CD8-positive, alpha-beta memory T cell (primary cell): ENCODE data around the gene MEIOSIN. TPM values are rescaled to one million over a fixed set of nuclear protein-coding genes. Genes with fewer than 3 reads are reported as not detected.
"Not testable (repeated sequence)": the region's sequence is repeated elsewhere in the genome, so short reads cannot be mapped to it uniquely, and the experiment has no call there.

Experiments used
- CTCF ChIA-PET: fragments of 350-600 bp; sonication (Branson Sonifier 250); formaldehyde crosslinking; loops from one replicate; lab custom pipeline; 2021; ENCODE audit warnings: antibody characterized with exemption; lab: Charles Lee
- POLR2A ChIA-PET: fragments of 350-600 bp; sonication (Branson Sonifier 250); formaldehyde crosslinking; loops from one replicate; lab custom pipeline; 2021; ENCODE audit warnings: antibody characterized with exemption; lab: Charles Lee
- DNase-seq, 5 donors: peaks; one replicate each; pipeline versions ENCODE4 v3.0.0 to v3.0.0-alpha.2; 2020 to 2022; ENCODE audit warnings: mixed read lengths in 1 of 5
- H3K27ac ChIP-seq: one replicate; pipeline ENCODE4 v1.7.0; 2013; ENCODE audit warnings: low read depth, mild to moderate bottlenecking, low read length, moderate library complexity
- H3K27me3 ChIP-seq: 2 replicates; pipeline ENCODE4 v1.7.0; 2013; ENCODE audit warnings: low read length, mild to moderate bottlenecking; ENCODE audit not compliant: insufficient read depth, poor library complexity, severe bottlenecking
- H3K36me3 ChIP-seq: 2 replicates; pipeline ENCODE4 v1.7.0; 2013; ENCODE audit warnings: mild to moderate bottlenecking, low read length, moderate library complexity; ENCODE audit not compliant: insufficient read depth
- H3K4me1 ChIP-seq: 2 replicates; pipeline ENCODE4 v1.7.0; 2013; ENCODE audit warnings: mild to moderate bottlenecking, low read length, moderate library complexity; ENCODE audit not compliant: insufficient read depth
- H3K4me3 ChIP-seq: 2 replicates; pipeline ENCODE4 v1.7.0; 2013; ENCODE audit warnings: mild to moderate bottlenecking, low read length
- H3K9me3 ChIP-seq: 2 replicates; pipeline ENCODE4 v1.7.0; 2013; ENCODE audit warnings: mild to moderate bottlenecking, low read length
- H3K27ac Mint-ChIP-seq, 8 donors: one replicate each; pipeline ENCODE4 v1.8.0; 2020 to 2021; ENCODE audit warnings: mixed read lengths in 8 of 8, mild to moderate bottlenecking in 6 of 8, inconsistent platforms in 3 of 8, moderate library complexity in 3 of 8
- H3K27me3 Mint-ChIP-seq, 2 donors: one replicate each; pipeline ENCODE4 v1.8.0; 2020 to 2021; ENCODE audit warnings: mixed read lengths in 2 of 2, mild to moderate bottlenecking in 1 of 2, moderate library complexity in 1 of 2
- H3K36me3 Mint-ChIP-seq, 3 donors: one replicate each; pipeline ENCODE4 v1.8.0; 2020 to 2021; ENCODE audit warnings: mixed read lengths in 3 of 3, inconsistent platforms in 1 of 3, mild to moderate bottlenecking in 1 of 3
- H3K4me1 Mint-ChIP-seq, 3 donors: one replicate each; pipeline ENCODE4 v1.8.0; 2020 to 2021; ENCODE audit warnings: mixed read lengths in 3 of 3, inconsistent platforms in 1 of 3, mild to moderate bottlenecking in 1 of 3
- H3K4me3 Mint-ChIP-seq, 7 donors: one replicate each; pipeline ENCODE4 v1.8.0; 2020 to 2021; ENCODE audit warnings: mixed read lengths in 7 of 7, mild to moderate bottlenecking in 6 of 7, moderate library complexity in 4 of 7, inconsistent platforms in 2 of 7
- H3K9me3 Mint-ChIP-seq, 5 donors: one replicate each; pipeline ENCODE4 v1.8.0; 2020 to 2022; ENCODE audit warnings: mixed read lengths in 5 of 5, mild to moderate bottlenecking in 3 of 5, moderate library complexity in 2 of 5, inconsistent platforms in 1 of 5
- polyA plus RNA-seq: library from polyadenylated mRNA; unstranded; fragments of 300-500 nt; fragmentation: Illumina TruSeq; gene quantifications from one replicate; pipeline ENCODE4 v1.2.3, GENCODE V29; 2021
- total RNA-seq, 2 experiments: library from RNA; stranded (reverse); gene quantifications; one replicate each; pipeline ENCODE4 v1.2.3, GENCODE V29; 2021

Gene MEIOSIN
- total and polyA plus RNA-seq, 3 experiments from 2014 or later: not detected

- H3K27me3 ChIP-seq, DNase-seq, H3K27me3 Mint-ChIP-seq, H3K36me3 ChIP-seq, H3K27ac Mint-ChIP-seq, H3K36me3 Mint-ChIP-seq, H3K4me1 Mint-ChIP-seq, H3K9me3 ChIP-seq, H3K4me3 ChIP-seq, H3K9me3 Mint-ChIP-seq, POLR2A ChIA-PET, H3K27ac ChIP-seq, H3K4me1 ChIP-seq, CTCF ChIA-PET, H3K4me3 Mint-ChIP-seq: not testable (repeated sequence)
These were observed 18.2 kb downstream of the MEIOSIN start for GRCh38 chr19:45751483-45751882.

GRCh38 chr19:45752639-45753038 is 19.4 kb downstream of the MEIOSIN start:
- no peak overlapping the region for H3K4me3 ChIP-seq
- Mint-ChIP-seq H3K4me1 (no peaks in the 10 kb centered on the region), H3K27ac (peak overlapping the region in 1 of 8 donors; percentile 45), H3K36me3 (no peaks in the 10 kb centered on the region), H3K27me3 (no peaks in the 10 kb centered on the region), H3K9me3 (no peaks in the 10 kb centered on the region), H3K4me3 (no peak overlapping the region)
- no peaks in the 10 kb centered on the region for H3K4me1 ChIP-seq
- no peak overlapping the region for H3K27ac ChIP-seq
- no peaks in the 10 kb centered on the region for H3K36me3 ChIP-seq
- H3K9me3 ChIP-seq: no peaks in the 10 kb centered on the region
- no peaks in the 10 kb centered on the region for H3K27me3 ChIP-seq
- DNase-seq: no peak
- POLR2A ChIA-PET: interaction anchor here (0.6 kb wide), 1 partner anchor 719 kb away, joined by 5 read pairs; no protein-coding TSS in a partner anchor
- CTCF ChIA-PET: interaction anchor here (0.6 to 0.7 kb wide), 2 partner anchors 16 to 223 kb away, joined by 3 read pairs; no protein-coding TSS in a partner anchor

DNA sequence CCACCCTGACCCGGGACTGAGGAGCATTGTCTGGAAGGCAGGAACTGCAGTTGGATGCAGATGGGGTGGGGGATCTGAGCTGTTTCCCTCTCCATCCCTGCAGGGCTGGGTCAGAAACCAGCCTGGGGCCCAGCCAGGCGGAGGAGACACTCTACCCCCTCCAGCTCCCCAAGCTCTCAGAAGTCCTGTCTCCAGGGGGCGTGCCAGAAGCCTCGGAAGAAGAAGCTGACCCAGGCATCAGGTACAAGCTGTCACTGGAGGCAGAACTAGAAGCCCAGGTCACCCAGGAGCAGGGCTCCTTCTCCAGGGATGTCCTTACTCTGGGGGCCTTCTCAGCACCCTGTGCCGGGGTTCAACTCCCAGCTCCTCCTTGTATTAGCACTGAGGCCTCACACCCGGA is 20.3 kb downstream of the MEIOSIN start:
- Mint-ChIP-seq H3K27me3 (no peaks in the 10 kb centered on the region), H3K27ac (no peak overlapping the region), H3K36me3 (no peaks in the 10 kb centered on the region), H3K4me3 (no peak overlapping the region), H3K9me3 (no peaks in the 10 kb centered on the region), H3K4me1 (no peaks in the 10 kb centered on the region)
- POLR2A ChIA-PET: no interaction called here
- Histone ChIP-seq H3K4me3 (no peak overlapping the region), H3K27ac (no peak overlapping the region), H3K4me1 (no peaks in the 10 kb centered on the region), H3K9me3 (no peaks in the 10 kb centered on the region), H3K27me3 (no peaks in the 10 kb centered on the region), H3K36me3 (no peaks in the 10 kb centered on the region)
- CTCF ChIA-PET: interaction anchor here (1.1 kb wide), 2 partner anchors 12 to 46 kb away, joined by 3 read pairs; no protein-coding TSS in a partner anchor
- no peak for DNase-seq

- Histone ChIP-seq H3K27ac (no peak overlapping the region), H3K4me3 (no peak overlapping the region), H3K4me1 (no peaks in the 10 kb centered on the region), H3K9me3 (no peaks in the 10 kb centered on the region), H3K36me3 (no peaks in the 10 kb centered on the region), H3K27me3 (no peaks in the 10 kb centered on the region)
- POLR2A ChIA-PET: no interaction called here
- CTCF ChIA-PET: interaction anchor here (0.5 to 1.1 kb wide), 3 partner anchors 11 to 45 kb away, joined by 3 to 4 read pairs (median 3); partner anchors contain the start of gene FBXO46
- H3K9me3 Mint-ChIP-seq: no peaks in the 10 kb centered on the region
- no peak overlapping the region for H3K4me3 Mint-ChIP-seq
- no peaks in the 10 kb centered on the region for H3K36me3 Mint-ChIP-seq
- H3K27me3 Mint-ChIP-seq: peaks cover 0 to 6% of the 10 kb centered on the region in 2 donors
- H3K27ac Mint-ChIP-seq: no peak overlapping the region
- no peaks in the 10 kb centered on the region for H3K4me1 Mint-ChIP-seq
- DNase-seq: no peak
These were observed 21.1 kb downstream of the MEIOSIN start for GRCh38 chr19:45754323-45754722.

DNA sequence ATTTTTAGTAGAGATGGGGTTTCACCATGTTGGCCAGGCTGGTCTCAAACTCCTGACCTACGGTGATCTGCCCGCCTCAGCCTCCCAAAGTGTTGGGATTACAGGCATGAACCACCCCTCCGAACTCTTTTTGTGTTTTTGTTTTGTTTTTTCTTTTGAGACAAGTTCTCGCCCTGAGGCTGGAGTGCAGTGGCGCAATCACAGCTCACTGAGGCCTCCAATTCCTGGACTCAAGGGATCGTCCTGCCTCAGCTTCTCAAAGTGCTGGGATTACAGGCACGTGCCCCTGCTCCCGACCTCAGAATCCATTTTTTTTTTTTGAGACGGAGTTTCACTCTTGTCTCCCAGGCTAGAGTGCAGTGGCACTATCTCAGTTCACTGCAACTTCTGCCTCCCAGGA is 24.5 kb downstream of the MEIOSIN start:
- no peaks in the 10 kb centered on the region for H3K4me1 Mint-ChIP-seq
- Histone ChIP-seq H3K4me1 (no peaks in the 10 kb centered on the region), H3K27me3 (no peaks in the 10 kb centered on the region), H3K4me3 (no peak overlapping the region), H3K36me3 (no peaks in the 10 kb centered on the region), H3K27ac (no peak overlapping the region), H3K9me3 (no peaks in the 10 kb centered on the region)
- H3K27ac Mint-ChIP-seq: no peak overlapping the region
- H3K36me3 Mint-ChIP-seq: no peaks in the 10 kb centered on the region
- DNase-seq: no peak
- no peaks in the 10 kb centered on the region for H3K9me3 Mint-ChIP-seq
- no peak overlapping the region for H3K4me3 Mint-ChIP-seq
- ChIA-PET CTCF (no interaction called here), POLR2A (no interaction called here)
- peaks cover 0 to 6% of the 10 kb centered on the region in 2 donors for H3K27me3 Mint-ChIP-seq

DNA sequence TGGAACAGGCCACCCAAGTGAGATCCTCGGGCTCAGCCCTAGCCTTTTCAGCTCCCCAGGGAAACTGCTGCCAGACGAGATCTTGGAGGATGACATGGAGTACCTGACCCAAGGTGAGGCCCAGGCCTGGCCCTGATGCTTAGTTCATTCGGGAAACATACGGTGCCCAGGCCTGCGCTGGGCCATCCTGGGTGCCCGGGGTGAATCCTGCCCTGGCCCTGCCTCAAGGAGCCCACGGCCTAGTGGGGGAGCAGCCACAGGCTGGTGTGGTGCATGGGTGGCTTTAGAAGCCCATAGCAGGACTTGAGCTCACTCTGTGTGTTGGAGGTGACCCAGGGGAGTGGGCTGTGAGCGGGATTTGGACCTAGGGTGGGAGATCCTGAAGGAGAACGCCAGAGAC is 25.7 kb downstream of the MEIOSIN start:
- Histone ChIP-seq H3K36me3 (no peaks in the 10 kb centered on the region), H3K9me3 (no peaks in the 10 kb centered on the region), H3K27me3 (no peaks in the 10 kb centered on the region), H3K27ac (no peak overlapping the region), H3K4me3 (no peak overlapping the region), H3K4me1 (no peaks in the 10 kb centered on the region)
- ChIA-PET CTCF (no interaction called here), POLR2A (no interaction called here)
- H3K27ac Mint-ChIP-seq: no peak overlapping the region
- no peaks in the 10 kb centered on the region for H3K36me3 Mint-ChIP-seq
- no peaks in the 10 kb centered on the region for H3K4me1 Mint-ChIP-seq
- H3K9me3 Mint-ChIP-seq: no peaks in the 10 kb centered on the region
- H3K4me3 Mint-ChIP-seq: no peak overlapping the region
- peaks cover 0 to 6% of the 10 kb centered on the region in 2 donors for H3K27me3 Mint-ChIP-seq
- no peak for DNase-seq

DNA sequence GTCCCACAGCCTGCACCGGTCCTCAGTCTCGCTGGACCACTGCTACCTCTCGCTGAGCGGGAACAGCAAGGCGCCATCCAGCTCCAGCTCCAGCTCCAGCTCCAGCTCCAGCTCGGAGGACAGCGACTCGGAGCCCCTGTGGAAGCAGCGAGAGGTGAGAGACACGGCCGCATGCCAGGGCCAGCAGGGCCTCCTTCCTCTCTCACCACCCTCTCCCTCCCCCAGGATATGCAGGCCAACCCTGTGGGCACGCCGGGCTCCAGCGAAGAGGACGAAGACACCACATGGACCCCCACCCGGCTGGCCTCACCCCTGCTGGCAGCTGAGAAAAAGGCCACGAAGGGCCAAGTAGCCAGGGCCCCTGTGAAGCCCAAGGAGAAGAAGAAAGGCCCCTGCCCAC is 28.5 kb downstream of the MEIOSIN start:
- Histone ChIP-seq H3K4me1 (no peaks in the 10 kb centered on the region), H3K9me3 (no peaks in the 10 kb centered on the region), H3K27ac (no peak overlapping the region), H3K36me3 (no peaks in the 10 kb centered on the region), H3K4me3 (no peak overlapping the region), H3K27me3 (no peaks in the 10 kb centered on the region)
- DNase-seq: no peak
- ChIA-PET CTCF (no interaction called here), POLR2A (no interaction called here)
- Mint-ChIP-seq H3K4me3 (no peak overlapping the region), H3K36me3 (no peaks in the 10 kb centered on the region), H3K27me3 (peaks cover 10 to 12% of the 10 kb centered on the region in 2 donors), H3K27ac (no peak overlapping the region), H3K4me1 (no peaks in the 10 kb centered on the region), H3K9me3 (no peaks in the 10 kb centered on the region)

- ChIA-PET CTCF (no interaction called here), POLR2A (no interaction called here)
- Mint-ChIP-seq H3K27ac (no peak overlapping the region), H3K4me1 (peaks cover 0 to 2% (median 0%) of the 10 kb centered on the region in 3 donors), H3K9me3 (no peaks in the 10 kb centered on the region), H3K36me3 (no peaks in the 10 kb centered on the region), H3K27me3 (peaks cover 10 to 12% of the 10 kb centered on the region in 2 donors), H3K4me3 (no peak overlapping the region)
- no peaks in the 10 kb centered on the region for H3K36me3 ChIP-seq
- H3K27ac ChIP-seq: no peak overlapping the region
- no peak overlapping the region for H3K4me3 ChIP-seq
- no peaks in the 10 kb centered on the region for H3K9me3 ChIP-seq
- no peaks in the 10 kb centered on the region for H3K27me3 ChIP-seq
- DNase-seq: no peak
- H3K4me1 ChIP-seq: no peaks in the 10 kb centered on the region
These were observed 29.8 kb downstream of the MEIOSIN start for GRCh38 chr19:45762870-45763631.
